IMR-90 (cell line): ENCODE results near the gene CPEB1. TPM values are rescaled to one million over a fixed set of nuclear protein-coding genes. Genes with fewer than 3 reads are reported as not detected.
A peak's percentile ranks its signal among the peaks of the same experiment; 100 is the strongest.

Experiments
- ATAC-seq: fragments of 200-7000 bp; cut with Tn5 transposase; 2 replicates; pipeline ENCODE4 v1.9.1; 2020; ENCODE audit warnings: low read depth, mild to moderate bottlenecking, moderate library complexity
- BruUV-seq: library from RNA; stranded (reverse); fragments of 400-500 nt; replicated peaks from 2 replicates; lab custom pipeline; 2021; lab: Mats Ljungman, UMichigan
- CTCF ChIA-PET: fragments of 300-600 bp; formaldehyde crosslinking; extraction: SDS; loops from one replicate; lab custom pipeline; 2021; ENCODE audit warnings: antibody characterized with exemption; lab: Yijun Ruan, JAX
- POLR2A ChIA-PET: fragments of 300-600 bp; sonication (Branson Sonifier 250); formaldehyde crosslinking; loops from one replicate; lab custom pipeline; 2022; ENCODE audit warnings: antibody characterized with exemption; ENCODE audit not compliant: unreplicated experiment; lab: Charles Lee
- DNase-seq: peaks from one replicate; pipeline ENCODE4 v3.0.0; 2013
- H2AFZ ChIP-seq: replicated peaks from 2 replicates; pipeline ENCODE3; 2013; ENCODE audit warnings: low read length, mild to moderate bottlenecking; ENCODE audit not compliant: poor library complexity
- H2AK5ac ChIP-seq: 2 replicates; pipeline ENCODE4 v1.6.1; 2013; ENCODE audit warnings: low read depth, low read length, inconsistent platforms
- H2AK9ac ChIP-seq: replicated peaks from 2 replicates; pipeline ENCODE3; 2013; ENCODE audit warnings: mild to moderate bottlenecking, low read depth, low read length, moderate library complexity; ENCODE audit not compliant: poor library complexity
- H2BK120ac ChIP-seq: 2 replicates; pipeline ENCODE4 v1.6.1; 2013; ENCODE audit warnings: low read depth, low read length, inconsistent platforms
- H2BK15ac ChIP-seq: 3 replicates; pipeline ENCODE4 v1.6.1; 2013; ENCODE audit warnings: low read depth, low read length, inconsistent platforms
- H2BK20ac ChIP-seq: 2 replicates; pipeline ENCODE4 v1.6.1; 2013; ENCODE audit warnings: low read depth, mild to moderate bottlenecking, inconsistent platforms, low read length, moderate library complexity
- H2BK5ac ChIP-seq: 2 replicates; pipeline ENCODE4 v1.6.1; 2013; ENCODE audit warnings: mild to moderate bottlenecking, low read depth, low read length, inconsistent platforms; ENCODE audit not compliant: poor library complexity, severe bottlenecking
- H3K14ac ChIP-seq: replicated peaks from 2 replicates; pipeline ENCODE4 v1.6.1; 2013; ENCODE audit warnings: low read depth, low read length, inconsistent platforms
- H3K18ac ChIP-seq: 2 replicates; pipeline ENCODE4 v1.6.1; 2013; ENCODE audit warnings: low read depth, low read length, control low read depth
- H3K23ac ChIP-seq: 2 replicates; pipeline ENCODE4 v1.6.1; 2013; ENCODE audit warnings: low read depth, low read length, inconsistent platforms
- H3K27ac ChIP-seq: 2 replicates; pipeline ENCODE4 v1.5.1; 2013; ENCODE audit warnings: mild to moderate bottlenecking, control low read depth, low read length; ENCODE audit not compliant: insufficient read depth
- H3K27me3 ChIP-seq: 2 replicates; pipeline ENCODE4 v1.6.1; 2013; ENCODE audit warnings: low read length; ENCODE audit not compliant: control insufficient read depth, insufficient read depth
- H3K36me3 ChIP-seq: 2 replicates; pipeline ENCODE4 v1.6.1; 2013; ENCODE audit warnings: low read length, mixed read lengths; ENCODE audit not compliant: control insufficient read depth, insufficient read depth
- H3K4ac ChIP-seq: 2 replicates; pipeline ENCODE4 v1.6.1; 2013; ENCODE audit warnings: low read depth, low read length, inconsistent platforms
- H3K4me1 ChIP-seq: 2 replicates; pipeline ENCODE4 v1.6.1; 2013; ENCODE audit warnings: low read length, mixed read lengths; ENCODE audit not compliant: control insufficient read depth, insufficient read depth
- H3K4me2 ChIP-seq: 2 replicates; pipeline ENCODE4 v1.6.1; 2013; ENCODE audit warnings: low read depth, mild to moderate bottlenecking, control low read depth, low read length, moderate library complexity
- H3K4me3 ChIP-seq: 2 replicates; pipeline ENCODE4 v1.5.1; 2013; ENCODE audit warnings: low read depth, mild to moderate bottlenecking, control low read depth, low read length, moderate library complexity; ENCODE audit not compliant: insufficient read depth
- H3K56ac ChIP-seq: 2 replicates; pipeline ENCODE4 v1.6.1; 2013; ENCODE audit warnings: low read length, inconsistent platforms; ENCODE audit not compliant: insufficient read depth; ENCODE audit errors: extremely low read depth
- H3K79me1 ChIP-seq, 2 experiments: 2 replicates each; pipeline ENCODE4 v1.6.1; 2013; ENCODE audit warnings: low read length in 2 of 2, inconsistent platforms in 1 of 2, low read depth in 1 of 2
- H3K9ac ChIP-seq: 2 replicates; pipeline ENCODE4 v1.6.1; 2013; ENCODE audit warnings: low read depth, low read length, control low read depth
- H3K9me1 ChIP-seq: 2 replicates; pipeline ENCODE4 v1.6.1; 2013; ENCODE audit warnings: low read length, inconsistent platforms; ENCODE audit not compliant: insufficient read depth
- H3K9me3 ChIP-seq: 2 replicates; pipeline ENCODE4 v1.6.1; 2013; ENCODE audit warnings: low read length; ENCODE audit not compliant: control insufficient read depth, insufficient read depth
- H4K20me1 ChIP-seq: 2 replicates; pipeline ENCODE4 v1.6.1; 2013; ENCODE audit warnings: low read length, inconsistent platforms; ENCODE audit not compliant: insufficient read depth
- H4K5ac ChIP-seq: 2 replicates; pipeline ENCODE4 v1.6.1; 2013; ENCODE audit warnings: mild to moderate bottlenecking, low read depth, low read length, control low read depth
- H4K8ac ChIP-seq, 2 experiments: 2 replicates each; pipeline ENCODE4 v1.6.1; 2013; ENCODE audit warnings: low read depth in 2 of 2, low read length in 2 of 2, control low read depth in 1 of 2, inconsistent platforms in 1 of 2
- H4K91ac ChIP-seq: 2 replicates; pipeline ENCODE4 v1.6.1; 2013; ENCODE audit warnings: low read depth, low read length, inconsistent platforms; ENCODE audit not compliant: insufficient read depth
- BHLHE40 ChIP-seq: fragments of 150-350 bp; IDR thresholded peaks from 2 replicates; pipeline ENCODE4 v1.6.1; 2016; ENCODE audit warnings: mild to moderate bottlenecking, low read depth, low read length
- CEBPB ChIP-seq: IDR thresholded peaks from 2 replicates; pipeline ENCODE4 v1.6.1; 2012; ENCODE audit warnings: low read depth, low read length, improper control_type of control experiment
- CHD1 ChIP-seq: IDR thresholded peaks from 2 replicates; pipeline ENCODE4 v1.6.1; 2012; ENCODE audit warnings: low read depth, low read length, improper control_type of control experiment
- CTCF ChIP-seq: conservative IDR thresholded peaks from 2 replicates; pipeline ENCODE4 v1.5.1; 2012; ENCODE audit warnings: mild to moderate bottlenecking, low read depth, low read length, improper control_type of control experiment
- MAFK ChIP-seq: IDR thresholded peaks from 2 replicates; pipeline ENCODE4 v1.6.1; 2012; ENCODE audit warnings: low read depth, low read length, improper control_type of control experiment
- MAZ ChIP-seq: IDR thresholded peaks from 2 replicates; pipeline ENCODE4 v1.6.1; 2012; ENCODE audit warnings: low read depth, mild to moderate bottlenecking, low read length, improper control_type of control experiment, moderate library complexity, borderline replicate concordance
- MXI1 ChIP-seq: IDR thresholded peaks from 2 replicates; pipeline ENCODE4 v1.6.1; 2012; ENCODE audit warnings: low read depth, mild to moderate bottlenecking, low read length, moderate library complexity, borderline replicate concordance
- NFE2L2 ChIP-seq: fragments of 150-350 bp; IDR thresholded peaks from 2 replicates; pipeline ENCODE4 v1.6.1; 2016; ENCODE audit warnings: low read depth, mild to moderate bottlenecking, low read length
- POLR2A ChIP-seq: IDR thresholded peaks from 2 replicates; pipeline ENCODE4 v1.6.1; 2012; ENCODE audit warnings: mild to moderate bottlenecking, low read depth, low read length
- RAD21 ChIP-seq: IDR thresholded peaks from 2 replicates; pipeline ENCODE4 v1.6.1; 2012; ENCODE audit warnings: low read length, improper control_type of control experiment
- RCOR1 ChIP-seq: IDR thresholded peaks from 2 replicates; pipeline ENCODE4 v1.6.1; 2012; ENCODE audit warnings: mild to moderate bottlenecking, low read length, improper control_type of control experiment; ENCODE audit not compliant: insufficient replicate concordance
- RFX5 ChIP-seq: IDR thresholded peaks from 2 replicates; pipeline ENCODE4 v1.8.0; 2012; ENCODE audit warnings: low read depth, mild to moderate bottlenecking, low read length, moderate library complexity
- USF2 ChIP-seq: fragments of 150-350 bp; IDR thresholded peaks from 2 replicates; pipeline ENCODE4 v1.6.1; 2017; ENCODE audit warnings: mild to moderate bottlenecking, antibody characterized with exemption, low read length, low read depth
- WGBS, 2 experiments: methylation state at CpG; one replicate each; pipeline versions ENCODE4 v1.1.5 to v1.1.7; 2013; ENCODE audit warnings: missing lambda C conversion rate in 2 of 2; ENCODE audit not compliant: insufficient read length in 1 of 2; ENCODE audit errors: extremely low coverage in 2 of 2; 5-methylcytosine and 5-hydroxymethylcytosine counted together
- dilution Hi-C: fragments of 300-500 bp; cut with HindIII; formaldehyde crosslinking; loops from one replicate; pipeline ENCODE4 v1.14.3; 2018; ENCODE audit warnings: low sequenced_read_pairs; ENCODE audit not compliant: unreplicated experiment
- in situ Hi-C: fragments of 300-500 bp; cut with MboI; formaldehyde crosslinking; loops from 3 replicates; pipeline ENCODE4 v1.14.3; 2019; ENCODE audit warnings: low sequenced_read_pairs, inconsistent platforms, mixed read lengths
- intact Hi-C: fragments of 100-400 bp; cut with micrococcal nuclease; formaldehyde crosslinking; loops from 2 replicates; pipeline ENCODE4 v1.10.0; 2022
- polyA plus RNA-seq, 3 experiments: library from polyadenylated mRNA; depleted of rRNA; stranded (reverse); fragments of >200 nt; gene quantifications; 2 replicates each; pipeline ENCODE4 v1.2.3, GENCODE V29; 2012; ENCODE audit warnings: low replicate concordance in 1 of 3
- total RNA-seq: library from RNA; depleted of rRNA; stranded (reverse); fragments of >200 nt; gene quantifications from 2 replicates; pipeline ENCODE4 v1.2.3, GENCODE V29; 2012
- TF ChIP-seq, protein P1 (sequence below): fragments of 150-350 bp; IDR thresholded peaks from 2 replicates; pipeline ENCODE4 v1.6.1; 2016; ENCODE audit warnings: low read depth, mild to moderate bottlenecking, low read length, moderate library complexity, borderline replicate concordance

The CPEB1 gene
- total and polyA plus RNA-seq, 2 of the 4 experiments (the other 2 are of a cell fraction), result 8.9 to 12.5 TPM

DNA sequence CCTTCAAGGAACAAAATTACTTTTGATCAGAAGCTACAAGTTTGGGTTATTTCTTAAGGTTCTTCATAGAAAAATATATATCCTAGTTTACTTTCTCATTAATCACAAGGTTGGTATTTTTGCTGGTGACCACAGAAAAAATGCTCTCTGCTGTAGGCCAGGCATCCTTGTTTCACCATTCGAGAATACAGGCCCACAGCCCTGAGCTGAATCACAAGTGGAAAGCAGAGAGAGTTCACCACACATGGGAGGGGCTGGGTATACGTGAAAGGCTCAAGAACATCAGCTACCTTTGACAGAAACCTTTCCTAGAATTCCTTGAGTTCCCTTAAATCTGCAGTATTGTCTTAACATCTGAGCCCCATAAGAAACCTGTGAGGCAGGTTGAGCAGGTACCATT lies 23.2 kb downstream of the CPEB1 start:
- CTCF ChIA-PET, result no interaction called here
- no peaks in the 10 kb centered on the region for H3K9me3 ChIP-seq
- DNase-seq, result no peak
- no peaks in the 10 kb centered on the region for H3K9me1 ChIP-seq
- no TSS peak for BruUV-seq
- ATAC-seq, result 0 out of 2 replicates have a peak, but pooled peaks have one; percentile 27
- no peaks in the 10 kb centered on the region for H4K20me1 ChIP-seq
- H3K9ac ChIP-seq, result no peak overlapping the region
- no peak overlapping the region for H3K14ac ChIP-seq
- H3K23ac ChIP-seq, result no peak overlapping the region
- H3K36me3 ChIP-seq, result no peaks in the 10 kb centered on the region
- dilution Hi-C loops, result no loop called here
- H3K4ac ChIP-seq, result no peak overlapping the region
- H2AFZ ChIP-seq, result no peak overlapping the region
- no peak overlapping the region for H2AK5ac ChIP-seq
- no peak overlapping the region for H3K4me3 ChIP-seq
- no peak overlapping the region for H2BK20ac ChIP-seq
- POLR2A ChIA-PET, result no interaction called here
- in situ Hi-C loops, result no loop called here
- intact Hi-C loops, result loop anchor here (10.0 kb wide), 1 partner anchor 61 kb away; no protein-coding TSS in a partner anchor
- H2BK120ac ChIP-seq, result no peak overlapping the region
- no peak overlapping the region for H4K8ac ChIP-seq
- H3K18ac ChIP-seq, result no peak overlapping the region
- H3K27me3 ChIP-seq, result no peaks in the 10 kb centered on the region
- no peak overlapping the region for H3K56ac ChIP-seq
- H2BK5ac ChIP-seq, result no peak overlapping the region
- no peak overlapping the region for H3K27ac ChIP-seq
- no peak overlapping the region for H4K5ac ChIP-seq
- no CpG with 5 or more reads among the region's 2 CpGs for WGBS, 2 experiments
- no peak overlapping the region for H2AK9ac ChIP-seq
- H4K91ac ChIP-seq, result no peak overlapping the region
- H2BK15ac ChIP-seq, result no peak overlapping the region
- TF ChIP-seq, protein P1, sequence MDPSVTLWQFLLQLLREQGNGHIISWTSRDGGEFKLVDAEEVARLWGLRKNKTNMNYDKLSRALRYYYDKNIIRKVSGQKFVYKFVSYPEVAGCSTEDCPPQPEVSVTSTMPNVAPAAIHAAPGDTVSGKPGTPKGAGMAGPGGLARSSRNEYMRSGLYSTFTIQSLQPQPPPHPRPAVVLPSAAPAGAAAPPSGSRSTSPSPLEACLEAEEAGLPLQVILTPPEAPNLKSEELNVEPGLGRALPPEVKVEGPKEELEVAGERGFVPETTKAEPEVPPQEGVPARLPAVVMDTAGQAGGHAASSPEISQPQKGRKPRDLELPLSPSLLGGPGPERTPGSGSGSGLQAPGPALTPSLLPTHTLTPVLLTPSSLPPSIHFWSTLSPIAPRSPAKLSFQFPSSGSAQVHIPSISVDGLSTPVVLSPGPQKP, result no peak
- TF ChIP-seq BHLHE40, result no peak
- TF ChIP-seq MAFK, result no peak
- no peak for TF ChIP-seq POLR2A
- no peak for TF ChIP-seq USF2
- no peak for TF ChIP-seq RCOR1
- no peak for TF ChIP-seq CEBPB
- TF ChIP-seq CTCF, result no peak
- TF ChIP-seq MXI1, result no peak
- TF ChIP-seq MAZ, result no peak
- TF ChIP-seq NFE2L2, result no peak
- no peak for TF ChIP-seq CHD1
- TF ChIP-seq RAD21, result no peak
- TF ChIP-seq RFX5, result no peak
- H3K79me1 ChIP-seq, result no peaks in the 10 kb centered on the region
- H3K4me2 ChIP-seq, result no peak overlapping the region
- H3K4me1 ChIP-seq, result no peaks in the 10 kb centered on the region
